ENCODE measurements around the gene IFI6. TPM values are rescaled to one million over a fixed set of nuclear protein-coding genes. Genes with fewer than 3 reads are reported as not detected.
"Not testable (repeated sequence)": the region's sequence is repeated elsewhere in the genome, so short reads cannot be mapped to it uniquely, and the experiment has no call there.

The IFI6 gene
- polyA plus RNA-seq, 3 donors from 2014 or later = 41.3 to 186 (median 177) TPM

GRCh38 chr1:27635396-27636142 lies 36.4 kb downstream of the IFI6 start:
- no peak for DNase-seq
- H3K27me3 Mint-ChIP-seq (ENCODE audit: low read depth in 3 of 3) = peaks cover 4 to 27% (median 9%) of the 10 kb centered on the region in 3 donors
- H3K4me3 Mint-ChIP-seq = peak overlapping the region; percentile 68 to 89 (median 76)
- peaks cover 62 to 72% of the 10 kb centered on the region in 2 donors for H3K4me1 Mint-ChIP-seq
- no peaks in the 10 kb centered on the region for H3K36me3 Mint-ChIP-seq
- H3K27ac Mint-ChIP-seq = peak overlapping the region; percentile 71 to 97 (median 92)
- no peaks in the 10 kb centered on the region for H3K9me3 Mint-ChIP-seq

DNA sequence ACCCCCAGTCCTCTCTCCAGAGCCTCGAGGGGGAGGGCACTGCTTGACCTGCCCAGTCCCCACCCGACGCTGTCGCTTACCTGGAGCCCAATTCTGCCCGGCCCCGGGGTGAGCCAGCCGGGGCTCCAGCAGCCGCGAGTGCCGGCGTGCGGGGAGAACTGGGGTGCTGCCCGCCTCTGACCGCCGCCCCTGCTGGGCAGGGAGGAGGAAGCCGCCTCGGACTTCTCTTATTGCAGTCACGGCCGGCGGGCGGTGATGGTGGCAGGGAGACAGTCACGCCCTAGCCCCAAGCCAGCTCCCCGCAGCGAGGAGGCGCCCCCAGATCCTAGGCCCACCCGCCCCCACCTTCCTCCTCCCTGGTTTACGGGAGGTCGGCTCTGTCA lies 37.0 kb downstream of the IFI6 start, which contains the start of gene FGR:
Gene FGR, minus strand, starts transcription at position 201 of the 383 bp plus-strand sequence. CDS start 11,269 bp downstream, outside the sequence.
- Mint-ChIP-seq H3K27ac (peak within 1 kb of the TSS; percentile 86 to 97 (median 93)), H3K36me3 (no peaks in the 10 kb centered on the region), H3K9me3 (no peaks in the 10 kb centered on the region), H3K4me3 (peak within 1 kb of the TSS; percentile 81 to 89 (median 86)), H3K4me1 (peaks cover 68 to 78% of the 10 kb centered on the region in 2 donors), H3K27me3 (ENCODE audit: low read depth in 3 of 3) (peaks cover 4 to 26% (median 9%) of the 10 kb centered on the region in 3 donors)
- DNase-seq = peak in 1 of 3 donors; percentile 36

DNA sequence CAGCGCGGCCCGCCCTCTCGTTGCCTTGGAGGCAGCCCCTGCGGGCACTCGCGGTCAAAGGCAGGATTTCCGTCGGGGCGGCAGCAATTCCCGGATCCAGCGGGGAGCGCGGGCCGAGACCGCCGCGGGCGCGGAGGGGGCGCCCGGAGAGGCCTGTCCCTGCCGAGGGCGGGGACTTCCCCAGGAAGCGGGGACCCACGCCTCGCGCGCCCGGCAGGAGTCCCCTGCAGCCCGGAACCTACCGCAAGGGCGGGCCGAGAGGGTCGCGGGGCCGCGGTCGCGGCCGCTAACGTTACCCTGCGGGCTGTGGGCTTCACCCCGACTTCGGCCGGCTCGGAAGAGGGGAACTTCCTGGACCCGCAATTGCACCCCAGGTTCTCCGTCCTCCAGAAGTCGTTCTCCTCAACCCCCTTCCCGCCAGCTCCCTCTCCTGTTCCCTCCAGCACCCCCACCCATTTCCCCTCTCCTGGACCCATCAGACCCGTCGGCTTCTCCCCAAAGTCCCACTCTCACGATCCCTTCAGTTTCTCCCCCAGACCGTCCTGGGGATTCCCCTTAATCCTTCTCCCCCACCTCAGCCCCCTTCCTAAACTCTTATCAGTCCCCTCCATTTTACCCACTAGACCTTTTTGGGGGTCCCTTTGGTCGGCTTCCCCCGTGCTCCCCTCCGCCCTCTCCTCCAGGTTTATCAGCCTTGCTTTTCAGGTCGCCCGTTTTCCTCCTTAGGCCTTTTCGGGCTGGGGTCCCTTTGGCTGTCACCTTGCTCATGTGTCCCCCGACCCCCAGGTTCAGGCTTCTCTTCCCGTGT lies 37.6 kb downstream of the IFI6 start:
- peaks cover 7 to 25% (median 9%) of the 10 kb centered on the region in 3 donors for H3K27me3 Mint-ChIP-seq (ENCODE audit: low read depth in 3 of 3)
- no peaks in the 10 kb centered on the region for H3K9me3 Mint-ChIP-seq
- H3K36me3 Mint-ChIP-seq = no peaks in the 10 kb centered on the region

GRCh38 chr1:27633640-27634176 lies 38.3 kb downstream of the IFI6 start:
- Mint-ChIP-seq H3K27ac (peak overlapping the region; percentile 87 to 98 (median 95)), H3K9me3 (no peaks in the 10 kb centered on the region), H3K36me3 (no peaks in the 10 kb centered on the region), H3K4me3 (peak overlapping the region; percentile 79 to 86 (median 83)), H3K27me3 (ENCODE audit: low read depth in 3 of 3) (peaks cover 8 to 25% (median 9%) of the 10 kb centered on the region in 3 donors), H3K4me1 (peaks cover 76 to 91% of the 10 kb centered on the region in 2 donors)
- no peak for DNase-seq

More for the DNA sequence above, 37.6 kb downstream of the IFI6 start:
- DNase-seq = peak; percentile 73 to 78 (median 74)
- peaks cover 74 to 84% of the 10 kb centered on the region in 2 donors for H3K4me1 Mint-ChIP-seq
- peak overlapping the region; percentile 86 to 96 (median 93) for H3K27ac Mint-ChIP-seq
- peak overlapping the region; percentile 81 to 89 (median 86) for H3K4me3 Mint-ChIP-seq

DNA sequence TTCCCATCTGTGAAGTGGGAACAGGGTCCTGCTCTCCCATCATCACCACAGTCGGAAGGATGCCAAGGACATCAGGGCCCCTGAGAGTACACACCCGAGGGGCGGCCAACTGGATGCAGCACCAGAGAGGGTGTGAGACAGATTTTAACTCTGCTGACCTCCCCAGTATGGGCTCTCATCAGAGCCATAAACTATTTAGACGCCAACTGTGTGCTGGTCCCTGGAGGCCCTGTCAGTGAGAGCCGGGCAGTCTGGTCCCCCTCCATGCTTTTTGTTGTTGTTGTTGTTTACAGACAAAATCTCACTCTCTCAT lies 38.7 kb downstream of the IFI6 start:
- Mint-ChIP-seq H3K4me3 (peak overlapping the region; percentile 79 to 86 (median 83)), H3K27ac (peak overlapping the region; percentile 87 to 98 (median 95)), H3K27me3 (ENCODE audit: low read depth in 3 of 3) (peaks cover 9 to 25% (median 10%) of the 10 kb centered on the region in 3 donors), H3K36me3 (no peaks in the 10 kb centered on the region), H3K9me3 (no peaks in the 10 kb centered on the region), H3K4me1 (peaks cover 80 to 94% of the 10 kb centered on the region in 2 donors)
- no peak for DNase-seq

DNA sequence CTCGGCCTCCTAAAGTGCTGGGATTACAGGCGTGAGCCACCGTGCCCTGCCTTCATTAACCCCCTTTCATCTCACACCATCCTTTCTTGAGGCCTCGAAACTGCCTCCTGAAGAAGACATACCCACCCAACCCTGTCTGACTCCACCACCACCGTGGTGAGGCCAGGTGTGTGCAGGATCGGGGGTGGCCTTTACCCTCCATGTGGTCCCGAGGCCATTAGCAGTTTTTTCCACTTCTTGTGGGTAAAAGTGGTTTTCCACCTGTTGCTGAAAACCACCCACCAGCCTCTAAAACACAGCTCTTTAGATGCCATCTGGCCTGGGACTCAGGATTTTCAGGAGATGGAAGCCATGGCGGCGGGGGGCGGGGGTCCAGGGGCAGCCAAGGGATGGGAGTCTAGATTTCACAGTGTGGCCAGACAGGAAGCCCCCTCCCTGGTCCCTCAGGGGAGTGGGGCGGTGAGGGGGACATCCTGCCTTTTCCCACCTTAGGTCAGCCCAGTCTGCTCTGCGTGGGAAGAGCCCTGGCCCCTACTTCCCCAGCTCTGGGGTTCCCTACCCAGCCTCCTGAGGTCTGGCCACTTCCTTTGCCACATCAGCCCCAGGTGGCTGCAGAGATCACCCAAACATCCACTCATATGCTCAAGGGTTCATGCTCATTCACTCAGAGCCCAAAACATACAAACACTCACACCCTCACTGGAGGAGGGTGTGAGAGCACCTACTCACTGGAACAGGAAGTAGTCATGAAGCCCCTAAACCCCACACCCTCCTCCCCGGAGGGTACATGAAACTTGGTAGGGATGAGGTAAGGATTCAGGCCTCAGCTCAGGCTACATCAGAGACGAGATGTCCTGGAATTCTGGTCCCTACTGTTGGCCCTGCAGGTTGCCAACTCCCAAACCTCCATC lies 39.4 kb downstream of the IFI6 start:
- peak overlapping the region; percentile 79 to 86 (median 83) for H3K4me3 Mint-ChIP-seq
- no peaks in the 10 kb centered on the region for H3K36me3 Mint-ChIP-seq
- peak; percentile 56 to 64 (median 63) for DNase-seq
- no peaks in the 10 kb centered on the region for H3K9me3 Mint-ChIP-seq
- peaks cover 84 to 91% of the 10 kb centered on the region in 2 donors for H3K4me1 Mint-ChIP-seq
- peak overlapping the region; percentile 87 to 98 (median 95) for H3K27ac Mint-ChIP-seq
- peaks cover 9 to 23% (median 10%) of the 10 kb centered on the region in 3 donors for H3K27me3 Mint-ChIP-seq (ENCODE audit: low read depth in 3 of 3)

DNA sequence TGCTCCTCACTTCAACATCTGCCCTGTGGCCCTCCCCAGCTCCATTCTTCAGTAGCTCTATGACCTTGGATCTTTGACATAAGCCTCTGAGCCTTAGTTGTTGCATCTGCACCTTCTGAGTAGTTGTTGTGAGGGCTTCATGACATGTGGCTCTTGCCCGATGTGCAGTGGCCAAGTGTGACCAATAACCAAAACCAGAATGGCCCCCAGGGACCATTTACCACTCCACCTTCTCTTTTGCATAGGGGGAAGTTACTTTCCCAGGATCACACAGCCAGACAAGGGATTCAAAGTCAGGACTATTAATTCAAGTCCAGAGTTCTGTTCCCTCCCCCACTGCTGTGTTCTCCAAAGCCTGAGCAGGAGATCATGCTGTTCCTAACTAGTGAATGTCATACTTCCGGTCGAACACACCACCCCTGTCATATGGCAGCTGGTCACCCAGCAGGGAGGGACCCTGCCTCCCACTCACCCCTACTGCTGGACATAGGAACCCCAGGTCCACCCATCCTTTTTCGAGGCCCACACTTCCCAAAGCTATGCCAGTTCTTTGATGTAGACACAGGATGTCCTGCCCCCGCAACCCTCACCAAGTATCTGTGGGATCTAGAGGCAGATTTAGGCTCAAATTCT lies 41.0 kb downstream of the IFI6 start:
- Mint-ChIP-seq H3K36me3 (peaks cover 0 to 3% (median 3%) of the 10 kb centered on the region in 3 donors), H3K4me3 (peak overlapping the region; percentile 78 to 86 (median 80)), H3K27me3 (ENCODE audit: low read depth in 3 of 3) (peaks cover 5 to 14% (median 10%) of the 10 kb centered on the region in 3 donors), H3K9me3 (no peaks in the 10 kb centered on the region), H3K4me1 (peaks cover 85 to 91% of the 10 kb centered on the region in 2 donors), H3K27ac (peak overlapping the region; percentile 87 to 98 (median 95))
- DNase-seq = no peak

DNA sequence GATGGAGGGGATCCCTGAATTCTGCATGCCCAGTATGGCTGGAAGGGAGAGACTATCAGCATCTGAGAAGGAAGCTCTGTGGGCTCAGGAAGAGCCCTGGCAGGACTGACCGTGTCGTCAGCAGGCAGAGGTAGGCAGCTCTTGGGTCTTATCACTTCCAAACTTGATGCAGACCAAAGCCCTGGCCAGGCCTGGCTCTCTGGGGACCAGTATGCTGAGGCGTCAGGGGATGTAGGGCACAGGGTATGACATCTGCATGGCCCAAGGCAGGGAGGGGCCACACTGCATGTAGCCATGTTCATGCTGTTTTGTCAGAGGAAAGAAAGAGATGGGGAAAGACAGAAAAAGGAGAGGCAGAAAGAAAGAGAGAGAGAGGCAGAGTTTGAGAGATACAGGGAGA lies 43.3 kb downstream of the IFI6 start:
- peak overlapping the region; percentile 7 to 69 (median 56) for H3K4me3 Mint-ChIP-seq
- no peak for DNase-seq
- peaks cover 73 to 75% of the 10 kb centered on the region in 2 donors for H3K4me1 Mint-ChIP-seq
- peaks cover 0 to 3% (median 3%) of the 10 kb centered on the region in 3 donors for H3K36me3 Mint-ChIP-seq
- peak overlapping the region; percentile 77 to 98 (median 88) for H3K27ac Mint-ChIP-seq
- H3K27me3 Mint-ChIP-seq (ENCODE audit: low read depth in 3 of 3) = peaks cover under 1 to 7% (median 6%) of the 10 kb centered on the region in 3 donors
- H3K9me3 Mint-ChIP-seq = no peaks in the 10 kb centered on the region

DNA sequence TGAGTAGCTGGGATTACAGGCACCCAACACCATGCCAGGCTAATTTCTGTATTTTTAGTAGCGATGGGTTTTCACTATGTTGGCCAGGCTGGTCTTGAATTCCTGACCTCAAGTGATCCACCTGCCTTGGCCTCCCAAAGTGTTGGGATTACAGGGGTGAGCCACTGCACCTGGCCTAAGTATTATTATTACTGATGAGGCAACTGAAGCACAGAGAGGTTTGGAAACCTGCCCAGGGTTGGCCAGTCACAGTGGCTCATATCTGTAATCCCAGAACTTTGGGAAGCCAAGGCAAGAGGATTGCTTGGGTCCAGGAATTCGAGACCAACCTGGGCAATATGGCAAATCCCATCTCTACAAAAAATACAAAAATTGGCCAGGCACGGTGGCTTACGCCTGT lies 44.3 kb downstream of the IFI6 start:
- H3K27ac Mint-ChIP-seq = peak overlapping the region in 2 of 6 donors; percentile 13 to 49
- not testable (repeated sequence) for H3K4me3 Mint-ChIP-seq; H3K36me3 Mint-ChIP-seq; H3K27me3 Mint-ChIP-seq (ENCODE audit: low read depth in 3 of 3); DNase-seq; H3K9me3 Mint-ChIP-seq
- peaks cover 63 to 65% of the 10 kb centered on the region in 2 donors for H3K4me1 Mint-ChIP-seq

DNA sequence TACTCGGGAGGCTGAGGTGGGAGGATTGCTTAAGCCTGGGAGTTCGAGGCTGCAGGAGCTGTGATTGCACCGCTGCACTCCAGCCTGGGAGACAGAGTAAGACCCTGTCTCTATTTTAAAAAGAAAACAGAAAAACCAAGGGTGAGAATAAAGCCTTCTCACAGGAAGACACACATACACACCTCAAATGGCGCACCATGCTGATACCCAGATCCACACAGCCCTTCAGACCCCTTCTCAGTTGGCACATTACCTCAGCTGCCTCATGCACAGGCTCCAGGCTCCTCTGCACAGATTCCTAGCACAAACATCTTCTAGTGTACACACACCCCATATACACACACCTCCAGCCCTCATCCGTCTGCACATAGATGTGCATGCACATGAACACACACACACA lies 44.9 kb downstream of the IFI6 start:
- Mint-ChIP-seq H3K27me3 (ENCODE audit: low read depth in 3 of 3) (peaks cover 0 to 5% (median 3%) of the 10 kb centered on the region in 3 donors), H3K4me3 (no peak overlapping the region), H3K27ac (no peak overlapping the region), H3K36me3 (peaks cover 3 to 11% (median 6%) of the 10 kb centered on the region in 3 donors), H3K9me3 (no peaks in the 10 kb centered on the region), H3K4me1 (peaks cover 58 to 59% of the 10 kb centered on the region in 2 donors)
- peak; percentile 67 to 69 (median 69) for DNase-seq

DNA sequence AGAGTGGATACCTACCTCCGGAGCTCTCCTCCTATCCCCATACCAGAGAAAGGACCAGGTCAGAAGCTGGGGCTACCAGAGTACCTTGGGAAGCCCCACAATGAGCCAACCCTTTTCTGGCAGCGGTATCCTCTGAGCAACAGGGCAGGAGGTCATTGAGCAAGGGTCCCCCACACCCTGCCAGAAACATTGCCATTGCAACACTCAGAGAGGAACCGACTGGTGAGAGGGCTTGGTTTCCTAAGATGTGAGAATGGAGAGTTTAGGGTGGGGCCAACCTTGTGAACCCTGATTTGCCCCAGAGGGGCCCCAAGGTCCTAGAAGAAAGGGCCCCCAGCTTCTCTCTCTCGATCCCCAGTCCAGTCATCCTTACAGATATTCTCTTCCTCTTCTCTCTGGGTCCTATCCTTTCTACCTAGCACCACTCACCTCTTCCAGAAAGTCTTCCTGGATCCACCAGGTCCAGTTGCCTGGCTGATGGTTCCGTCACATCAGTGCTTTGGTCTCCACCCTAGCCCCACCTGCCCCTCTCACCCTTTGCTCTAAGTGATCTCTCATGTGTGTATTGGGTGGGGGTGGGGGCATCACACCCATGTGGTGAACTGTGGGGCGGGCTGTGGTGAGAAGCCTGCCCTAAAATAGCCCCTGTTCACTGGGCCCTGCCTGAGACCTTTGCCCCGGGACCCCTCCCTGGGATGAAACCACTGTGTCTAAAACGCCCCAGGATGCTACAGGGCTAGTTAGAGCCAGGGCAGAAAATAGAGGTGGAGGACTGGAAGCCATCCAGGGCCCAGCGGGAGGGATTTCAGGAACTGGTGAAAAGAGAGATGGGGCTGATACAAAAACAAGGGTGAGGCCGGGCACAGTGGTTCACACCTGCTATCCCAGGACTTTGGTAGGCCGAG lies 45.7 kb downstream of the IFI6 start:
- H3K9me3 Mint-ChIP-seq = no peaks in the 10 kb centered on the region
- DNase-seq = peak; percentile 60 to 70 (median 68)
- no peak overlapping the region for H3K27ac Mint-ChIP-seq
- H3K27me3 Mint-ChIP-seq (ENCODE audit: low read depth in 3 of 3) = peaks cover 0 to 5% (median 1%) of the 10 kb centered on the region in 3 donors
- no peak overlapping the region for H3K4me3 Mint-ChIP-seq
- peaks cover 51 to 57% of the 10 kb centered on the region in 2 donors for H3K4me1 Mint-ChIP-seq
- H3K36me3 Mint-ChIP-seq = peaks cover 3 to 14% (median 8%) of the 10 kb centered on the region in 3 donors

All from immature natural killer cell (primary cell).